ENCODE results near the gene SPATA6L. TPM values are rescaled to one million over a fixed set of nuclear protein-coding genes. Genes with fewer than 3 reads are reported as not detected.

The SPATA6L gene
- total and polyA plus RNA-seq, 4 donors: 1.6 to 6.2 (median 2.2) TPM

GRCh38 chr9:4548811-4549725 is 117.2 kb downstream of the SPATA6L start:
- no peaks in the 10 kb centered on the region for H3K27me3 ChIP-seq (ENCODE audit: control insufficient read depth in 4 of 4, insufficient read depth in 4 of 4, low read length in 3 of 4)
- 77% methylated on average over 11 of the region's 11 CpGs for WGBS
- DNase-seq (ENCODE audit: low spot score): no peak
- H3K4me1 ChIP-seq (ENCODE audit: control insufficient read depth in 4 of 4, insufficient read depth in 4 of 4, low read length in 3 of 4): peaks cover 11 to 37% (median 22%) of the 10 kb centered on the region in 4 donors
- H3K36me3 ChIP-seq (ENCODE audit: control insufficient read depth in 4 of 4, insufficient read depth in 3 of 4, low read depth in 1 of 4, low read length in 3 of 4): peaks cover 0 to 6% (median 2%) of the 10 kb centered on the region in 4 donors
- H3K9me3 ChIP-seq (ENCODE audit: control insufficient read depth in 4 of 4, low read length in 3 of 4): no peaks in the 10 kb centered on the region
- TF ChIP-seq RXRA (IDR thresholded peaks at IDR 0.05) (peak in 1 of 2 donors; percentile 22), RAD21 (IDR thresholded peaks at IDR 0.05) (peak in 1 of 2 donors; percentile 59), TAF1 (conservative IDR thresholded peaks at IDR 0.05) (no peak)
- H3K9ac ChIP-seq (ENCODE audit: low read depth in 1 of 2, low read length in 2 of 2): peak overlapping the region in 1 of 2 donors; percentile 50
- peak overlapping the region; percentile 87 to 91 for H3K27ac ChIP-seq (ENCODE audit: low read depth in 1 of 2, low read length in 2 of 2)
- no peak overlapping the region for H3K4me3 ChIP-seq (ENCODE audit: low read depth in 1 of 3, low read length in 3 of 3)

Other genes with a start within 250 kb of the SPATA6L start
- gene SLC1A1, start 176.0 kb downstream of the SPATA6L start, total RNA-seq: 10 to 100 TPM in 1 of 2 donors, under 1 TPM in 1; 0.33 to 86.0 TPM
- 10 to 100 TPM; 24.3 to 42.2 TPM for gene SLC1A1, start 176.0 kb downstream of the SPATA6L start, polyA plus RNA-seq
- 10 to 100 TPM; 11.7 to 11.8 TPM for gene PLPP6, start 4.2 kb downstream of the SPATA6L start, total RNA-seq
- 10 to 100 TPM in 1 of 2 donors, 1 to 10 TPM in 1; 9.5 to 10.6 TPM for gene PLPP6, start 4.2 kb downstream of the SPATA6L start, polyA plus RNA-seq
- gene CDC37L1, start 13.1 kb upstream of the SPATA6L start, total RNA-seq: 10 to 100 TPM; 11.3 to 32.8 TPM
- 10 to 100 TPM; 15.9 to 22.8 TPM for gene CDC37L1, start 13.1 kb upstream of the SPATA6L start, polyA plus RNA-seq
- gene AK3, start 74.7 kb upstream of the SPATA6L start, total RNA-seq: 100 to 1,000 TPM in 1 of 2 donors, 10 to 100 TPM in 1; 86.6 to 115 TPM
- gene AK3, start 74.7 kb upstream of the SPATA6L start, polyA plus RNA-seq: 100 to 1,000 TPM in 1 of 2 donors, 10 to 100 TPM in 1; 70.6 to 181 TPM
- 100 to 1,000 TPM in 1 of 2 donors, 10 to 100 TPM in 1; 52.2 to 121 TPM for gene RCL1, start 126.5 kb upstream of the SPATA6L start, total RNA-seq
- gene RCL1, start 126.5 kb upstream of the SPATA6L start, polyA plus RNA-seq: 100 to 1,000 TPM in 1 of 2 donors, 10 to 100 TPM in 1; 53.6 to 120 TPM

All from liver (tissue), 9 donors.